Measurements from ENCODE around the gene ADH6.
"Not testable (repeated sequence)": the region's sequence is repeated elsewhere in the genome, so short reads cannot be mapped to it uniquely, and the experiment has no call there.

ADH6 gene

DNA sequence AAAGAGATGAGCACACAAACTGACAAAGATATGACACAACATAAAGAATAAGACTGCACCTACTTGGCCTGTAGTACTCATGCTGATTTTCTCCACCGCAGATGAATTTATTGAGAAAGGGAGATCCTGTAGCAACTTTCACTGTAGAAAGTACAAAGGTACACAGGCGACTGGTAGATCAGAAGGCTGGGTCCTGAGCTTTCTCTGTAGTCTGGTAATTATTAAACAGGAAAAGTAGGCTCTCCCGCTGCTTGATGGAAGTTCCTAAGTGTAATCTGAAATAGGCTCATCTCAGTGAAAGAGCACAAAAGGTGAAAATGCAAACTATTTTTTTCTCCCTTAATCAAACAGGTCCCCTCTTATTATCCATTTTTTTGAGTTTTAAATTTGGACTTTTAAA, at the start of gene ADH6:
Gene ADH6, minus strand, starts transcription at position 175 of the 400 bp plus-strand sequence. Its CDS starts 94 bp downstream, at position 81.
- no peak for DNase-seq (ENCODE audit: low read depth in 3 of 3)

DNA sequence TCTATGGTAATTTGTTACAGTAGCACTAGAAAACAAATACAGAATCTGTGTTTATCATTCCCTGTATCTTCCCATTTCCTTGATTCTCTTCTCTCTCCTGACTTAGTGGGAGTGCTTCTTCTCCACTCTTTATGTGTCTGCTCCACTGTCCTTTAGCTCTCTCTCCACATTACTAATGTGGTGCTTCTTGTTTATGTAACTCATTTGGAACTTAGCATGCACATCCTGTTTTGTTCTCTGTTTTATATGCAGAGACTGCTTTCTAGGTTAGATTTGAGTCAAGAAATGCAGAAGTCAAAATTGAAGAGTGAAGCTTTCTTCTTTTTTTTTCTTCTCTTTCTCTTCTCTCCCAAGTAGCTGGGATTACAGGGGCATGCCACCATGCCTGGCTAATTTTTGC, 45.9 kb upstream of the ADH6 start:
- DNase-seq (ENCODE audit: low read depth in 3 of 3), result no peak

DNA sequence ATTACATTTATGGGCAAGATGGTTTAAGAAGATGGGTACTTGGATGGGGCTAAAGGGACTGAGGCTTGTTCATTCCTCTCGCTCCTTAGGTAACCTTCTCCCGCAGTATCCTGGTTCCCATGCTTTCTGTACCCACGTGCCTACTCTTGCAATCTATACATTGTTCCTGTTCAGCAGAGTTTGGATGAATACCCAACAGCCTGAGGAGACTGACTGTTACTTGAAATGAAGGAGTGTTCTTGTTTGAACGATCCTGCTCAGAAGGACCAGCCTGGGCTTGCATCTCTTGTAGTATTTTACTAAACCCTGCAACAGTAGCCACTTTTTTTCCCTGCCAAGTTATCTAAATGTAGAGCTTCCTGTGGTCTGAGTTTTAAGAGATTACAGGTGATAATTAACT, 33.7 kb upstream of the ADH6 start:
- DNase-seq (ENCODE audit: low read depth in 3 of 3), result no peak

DNA sequence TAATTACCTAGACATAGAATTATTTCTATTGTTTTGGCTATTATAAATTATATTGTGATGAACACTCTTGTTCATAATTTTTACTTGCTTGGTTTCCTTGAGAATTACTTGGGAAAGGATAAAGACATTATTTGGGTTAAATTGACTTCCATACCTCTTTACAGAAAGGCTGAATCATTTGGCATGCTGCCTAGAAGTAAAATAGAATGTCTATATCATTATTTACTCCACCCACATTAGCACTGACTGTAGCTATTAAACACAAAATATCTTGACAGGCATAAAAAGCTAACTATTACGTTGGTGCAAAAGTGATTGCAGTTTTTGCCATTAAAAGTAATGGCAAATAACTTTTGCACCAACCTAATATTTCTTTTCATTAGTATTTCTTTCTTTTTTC, 29.7 kb upstream of the ADH6 start:
- DNase-seq (ENCODE audit: low read depth in 3 of 3), result no peak

DNA sequence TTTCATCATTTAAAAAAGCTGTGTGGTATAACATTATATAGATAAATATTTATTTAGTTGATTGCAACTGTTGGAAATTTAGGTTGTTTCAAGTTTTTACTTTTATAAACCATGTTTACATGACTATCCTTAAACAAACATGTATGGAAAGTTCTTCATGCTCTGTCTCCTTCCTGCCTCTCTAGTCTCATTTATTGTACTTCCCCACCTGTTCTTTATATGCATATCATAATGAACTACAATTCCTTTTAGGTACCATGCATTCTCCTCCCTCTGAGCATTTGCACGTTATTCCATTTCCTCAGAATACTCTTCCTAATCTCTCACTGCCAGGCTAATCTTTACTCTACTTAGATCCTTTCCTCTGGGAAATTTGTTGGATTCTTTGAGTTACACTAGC, 16.9 kb upstream of the ADH6 start:
- no peak for DNase-seq (ENCODE audit: low read depth in 3 of 3)

DNA sequence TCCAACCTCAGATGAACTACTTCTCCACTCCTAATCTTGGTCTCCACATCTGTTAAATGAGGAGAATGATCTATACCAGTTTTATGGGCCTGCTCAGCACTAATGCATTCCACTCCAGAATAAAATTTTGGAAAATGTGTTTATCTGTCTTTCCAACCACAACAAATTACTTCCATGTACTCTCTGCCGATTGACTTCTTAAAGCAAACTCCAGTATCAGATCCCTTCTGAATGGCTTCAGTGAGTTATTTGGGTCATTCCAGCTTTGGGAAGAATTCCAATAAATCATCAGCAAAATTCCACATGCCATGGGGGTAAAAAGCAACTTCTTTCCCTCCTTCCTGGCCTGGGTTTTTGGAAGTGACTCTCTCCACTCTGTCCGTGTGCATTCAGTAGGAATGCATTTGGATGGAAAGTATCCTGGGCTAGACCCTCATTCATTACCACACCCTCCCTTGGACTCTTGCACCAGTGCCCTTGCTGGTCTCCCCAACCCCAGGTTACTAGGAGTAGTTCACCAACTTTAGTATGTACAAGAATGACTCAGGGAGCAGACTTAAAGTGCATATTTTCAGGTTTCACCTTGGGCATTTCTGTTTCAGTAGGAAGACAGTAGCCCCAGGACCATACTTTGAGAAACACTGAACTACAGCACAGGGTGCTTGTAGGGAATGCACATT, 15.4 kb upstream of the ADH6 start:
- no peak for DNase-seq (ENCODE audit: low read depth in 3 of 3)

DNA sequence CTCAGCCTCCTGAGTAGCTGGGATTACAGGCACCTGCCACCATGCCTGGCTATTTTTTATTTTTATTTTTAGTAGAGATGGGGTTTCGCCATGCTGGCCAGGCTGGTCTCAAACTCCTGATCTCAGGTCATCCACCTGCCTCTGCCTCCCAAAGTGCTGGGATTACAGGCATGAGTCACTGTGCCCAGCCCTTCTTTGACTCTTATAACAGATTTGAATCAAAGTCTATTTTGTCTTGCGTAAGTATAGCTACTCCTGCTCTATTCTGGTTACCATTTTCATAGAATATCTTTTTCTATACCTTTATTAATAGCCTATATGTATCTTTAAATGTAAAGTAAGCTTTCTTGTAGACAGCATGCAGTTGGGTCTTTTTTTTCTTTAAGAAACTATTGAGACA, 14.4 kb upstream of the ADH6 start:
- DNase-seq (ENCODE audit: low read depth in 3 of 3), result not testable (repeated sequence)

DNA sequence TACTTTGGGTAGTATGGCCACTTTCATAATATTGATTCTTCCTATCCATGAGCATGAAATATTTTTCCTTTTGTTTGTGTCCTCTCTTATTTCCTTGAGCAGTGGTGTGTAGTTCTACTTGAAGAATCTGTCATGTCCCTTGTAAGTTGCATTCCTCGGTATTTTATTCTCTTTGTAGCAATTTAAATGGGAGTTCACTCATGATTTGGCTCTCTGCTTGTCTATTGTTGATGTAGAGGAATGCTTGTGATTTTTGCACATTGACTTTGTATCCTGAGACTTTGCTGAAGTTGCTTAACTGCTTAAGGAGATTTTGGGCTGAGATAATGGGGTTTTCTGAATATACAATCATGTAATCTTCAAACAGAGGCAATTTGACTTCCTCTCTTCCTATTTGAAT, 9.7 kb upstream of the ADH6 start:
- DNase-seq (ENCODE audit: low read depth in 3 of 3), result not testable (repeated sequence)

DNA sequence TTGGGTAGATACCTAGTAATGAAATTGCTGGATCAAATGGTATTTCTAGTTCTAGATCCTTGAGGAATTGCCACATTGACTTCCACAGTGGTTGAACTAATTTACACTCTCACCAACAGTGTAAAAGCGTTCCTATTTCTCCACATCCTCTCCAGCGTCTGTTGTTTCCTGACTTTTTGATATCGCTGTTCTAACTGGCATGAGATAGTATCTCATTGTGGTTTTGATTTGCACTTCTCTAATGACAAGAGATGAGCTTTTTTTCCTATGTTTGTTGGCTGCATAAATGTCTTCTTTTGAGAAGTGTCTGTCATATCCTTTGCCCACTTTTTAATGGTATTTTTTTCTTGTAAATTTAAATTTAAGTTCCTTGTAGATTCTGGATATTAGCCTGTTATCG, 8.6 kb upstream of the ADH6 start:
- not testable (repeated sequence) for DNase-seq (ENCODE audit: low read depth in 3 of 3)

DNA sequence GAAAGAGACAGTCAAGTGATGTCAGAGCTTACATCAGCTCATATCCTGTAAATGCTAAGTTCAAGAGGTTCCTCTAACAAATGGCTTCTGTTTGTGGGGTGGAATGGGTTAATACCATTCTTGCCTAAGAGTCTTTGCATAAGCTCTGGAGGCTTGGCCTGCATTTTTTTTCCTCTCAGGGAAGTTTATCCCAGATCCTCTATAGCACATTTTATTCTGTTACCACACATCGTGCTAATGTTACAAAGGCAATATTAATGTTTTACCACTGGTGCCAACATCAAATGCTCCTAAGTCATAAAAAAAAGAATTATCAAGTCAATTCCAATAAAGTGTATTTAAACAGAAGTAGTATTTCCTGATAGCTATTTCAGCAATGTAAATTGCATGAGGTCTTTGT, 2.9 kb upstream of the ADH6 start:
- DNase-seq (ENCODE audit: low read depth in 3 of 3), result no peak

DNA sequence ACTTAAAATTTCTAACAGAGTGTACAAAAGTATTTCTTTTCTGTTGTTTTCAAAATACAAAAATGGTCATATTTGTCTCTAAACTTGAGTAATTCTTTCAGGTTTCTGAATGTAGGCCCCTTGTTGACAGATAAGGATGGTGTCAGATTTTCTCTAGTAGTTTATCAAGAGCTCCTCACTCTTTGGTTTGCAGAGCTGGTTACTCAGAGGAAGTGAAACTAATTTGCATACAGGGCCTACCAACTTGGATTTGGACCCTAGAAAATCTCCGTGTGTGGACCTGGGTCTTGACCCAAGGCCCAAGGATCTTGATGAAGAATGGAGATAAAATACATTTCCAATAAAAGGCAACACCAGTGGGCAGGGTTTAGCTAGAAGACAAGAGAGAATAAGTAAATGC, 433 bp upstream of the ADH6 start:
- DNase-seq (ENCODE audit: low read depth in 3 of 3), result no peak

DNA sequence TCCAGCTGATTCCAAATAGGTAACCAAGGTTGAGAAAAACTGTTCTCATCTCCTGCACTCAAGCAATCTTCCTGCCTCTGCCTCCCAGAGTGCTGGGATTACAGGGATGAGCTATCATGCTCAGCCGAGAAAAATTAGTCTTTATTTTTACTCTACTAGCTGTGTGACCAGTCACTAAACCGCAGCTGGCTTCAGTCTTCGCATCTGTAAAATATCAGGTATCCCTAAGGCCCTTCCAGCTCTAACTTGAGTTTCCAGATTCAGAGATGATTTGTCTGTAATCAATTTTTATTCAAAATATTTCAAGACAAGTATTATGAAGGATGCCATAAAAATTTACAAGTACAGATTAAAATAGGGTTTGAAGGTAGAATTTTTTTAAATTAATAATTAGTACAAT, 3.5 kb downstream of the ADH6 start:
- no peak for DNase-seq (ENCODE audit: low read depth in 3 of 3)

DNA sequence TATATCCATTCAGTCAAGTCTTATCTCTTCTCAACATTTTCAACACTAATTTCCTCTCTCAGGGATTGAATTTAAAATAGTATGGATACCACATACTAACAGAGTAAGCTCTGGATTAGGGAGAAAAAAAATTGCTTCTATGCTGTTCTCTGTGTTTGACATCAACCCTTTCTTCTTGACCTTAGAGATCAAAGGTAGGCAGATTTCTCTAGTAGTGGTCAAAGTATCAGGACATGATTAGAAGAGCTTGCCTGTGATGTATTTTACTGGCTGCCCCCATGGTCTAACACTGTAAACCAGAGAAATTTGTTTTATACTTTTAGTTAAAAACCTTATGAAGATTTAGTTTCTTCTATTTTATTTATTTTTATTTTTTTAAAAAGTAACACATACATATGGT, 8.3 kb downstream of the ADH6 start:
- no peak for DNase-seq (ENCODE audit: low read depth in 3 of 3)

DNA sequence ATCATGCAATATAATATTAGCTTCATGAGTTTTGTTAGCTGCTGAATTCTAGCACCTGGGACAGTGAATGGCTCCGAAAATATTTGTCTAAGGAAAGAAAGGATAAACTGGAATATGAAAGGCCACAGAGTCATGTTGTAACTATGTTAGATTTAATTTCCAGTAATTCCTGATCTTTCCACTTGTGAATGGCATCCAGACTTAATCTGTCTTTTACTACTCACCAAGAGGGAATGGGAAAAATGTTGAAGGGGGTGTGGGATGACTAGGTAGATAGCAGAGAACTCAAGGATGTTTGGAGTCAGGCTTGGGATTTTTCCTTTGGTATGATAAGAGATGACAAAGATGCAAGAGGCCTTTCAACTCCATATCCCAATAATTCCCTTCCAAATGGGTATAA, 9.4 kb downstream of the ADH6 start:
- DNase-seq (ENCODE audit: low read depth in 3 of 3), result no peak

DNA sequence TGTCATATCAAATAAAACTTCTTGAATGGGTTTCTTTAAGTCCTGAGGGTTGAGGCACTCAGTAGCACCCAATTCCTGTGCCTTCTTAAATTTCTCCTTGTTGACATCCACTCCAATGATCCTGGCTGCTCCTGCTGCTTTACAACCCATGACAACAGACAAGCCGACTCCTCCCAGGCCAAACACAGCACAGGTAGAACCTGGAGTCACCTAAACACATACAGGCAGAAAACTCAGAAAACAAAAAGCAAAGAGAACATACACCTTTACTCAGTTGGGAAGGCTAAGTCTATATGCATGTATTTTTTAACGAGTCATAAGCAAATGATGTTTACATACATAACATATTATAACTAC, 10.3 kb downstream of the ADH6 start:
- DNase-seq (ENCODE audit: low read depth in 3 of 3), result no peak

DNA sequence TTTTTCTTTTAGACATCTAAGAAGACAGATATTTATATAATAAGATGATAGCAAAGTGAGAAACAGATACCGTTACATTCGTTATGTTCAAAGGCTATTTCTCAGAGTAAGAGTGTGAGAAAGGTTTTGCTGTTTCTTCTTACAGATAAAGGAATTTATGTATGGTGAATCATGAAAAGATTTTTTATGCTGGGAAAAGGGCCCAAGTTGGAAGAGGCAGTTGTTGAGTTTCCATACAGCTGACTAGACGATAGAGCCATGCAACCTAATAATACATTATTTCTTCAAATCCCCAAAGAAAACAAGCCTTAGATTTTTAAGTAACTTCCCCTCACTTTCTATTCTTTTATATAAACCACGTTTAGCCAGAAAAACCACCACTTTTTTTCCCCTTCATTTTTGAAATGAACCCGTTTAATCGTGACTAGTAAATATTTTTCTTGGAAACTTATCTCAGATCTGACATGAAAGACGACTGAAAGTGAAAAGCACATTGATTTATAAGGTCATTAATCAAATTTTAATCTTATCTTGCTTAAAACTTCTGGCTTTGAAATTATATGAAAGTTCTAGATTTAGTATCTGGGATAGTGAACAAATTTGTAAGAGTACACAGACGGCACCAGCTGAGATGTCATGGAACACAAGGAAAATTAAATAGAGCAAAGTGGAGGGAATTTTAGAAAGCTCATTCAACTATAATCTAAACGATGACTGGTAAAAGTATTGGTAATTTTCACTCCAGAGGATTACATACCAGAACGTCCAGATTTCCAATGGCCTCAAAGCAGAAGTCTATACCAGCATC, 10.9 kb downstream of the ADH6 start:
- no peak for DNase-seq (ENCODE audit: low read depth in 3 of 3)

DNA sequence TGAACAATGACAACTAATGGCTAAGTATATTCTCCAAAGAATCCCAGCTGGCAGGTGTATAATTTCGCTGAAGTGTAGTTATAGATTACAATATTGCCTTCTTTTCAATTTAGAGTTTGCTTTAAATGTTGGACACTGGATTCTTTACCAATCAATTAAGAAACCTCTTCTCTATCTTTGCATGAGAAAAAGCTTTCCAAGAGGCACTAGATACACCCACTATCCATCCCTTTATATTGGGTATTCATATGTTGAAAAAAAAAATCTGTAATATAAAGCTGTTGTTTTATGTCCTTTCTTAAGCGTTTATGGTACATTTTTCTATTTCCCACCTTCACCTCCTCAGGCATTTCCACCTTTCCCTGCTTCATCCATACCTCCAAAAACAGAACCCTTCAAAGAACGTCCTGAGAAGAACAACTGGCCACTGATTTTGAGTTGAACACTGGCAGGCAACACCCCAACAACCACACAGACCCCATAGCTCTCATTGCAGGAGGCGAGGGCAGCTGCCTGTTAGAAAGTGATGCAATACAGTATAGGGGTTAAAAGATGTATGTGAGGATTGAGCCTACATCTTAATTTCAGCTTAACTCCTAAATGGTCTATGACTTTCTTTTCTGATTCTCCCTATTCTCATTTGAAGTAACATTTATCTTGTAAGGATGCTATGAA, 11.8 kb downstream of the ADH6 start:
- DNase-seq (ENCODE audit: low read depth in 3 of 3), result no peak

DNA sequence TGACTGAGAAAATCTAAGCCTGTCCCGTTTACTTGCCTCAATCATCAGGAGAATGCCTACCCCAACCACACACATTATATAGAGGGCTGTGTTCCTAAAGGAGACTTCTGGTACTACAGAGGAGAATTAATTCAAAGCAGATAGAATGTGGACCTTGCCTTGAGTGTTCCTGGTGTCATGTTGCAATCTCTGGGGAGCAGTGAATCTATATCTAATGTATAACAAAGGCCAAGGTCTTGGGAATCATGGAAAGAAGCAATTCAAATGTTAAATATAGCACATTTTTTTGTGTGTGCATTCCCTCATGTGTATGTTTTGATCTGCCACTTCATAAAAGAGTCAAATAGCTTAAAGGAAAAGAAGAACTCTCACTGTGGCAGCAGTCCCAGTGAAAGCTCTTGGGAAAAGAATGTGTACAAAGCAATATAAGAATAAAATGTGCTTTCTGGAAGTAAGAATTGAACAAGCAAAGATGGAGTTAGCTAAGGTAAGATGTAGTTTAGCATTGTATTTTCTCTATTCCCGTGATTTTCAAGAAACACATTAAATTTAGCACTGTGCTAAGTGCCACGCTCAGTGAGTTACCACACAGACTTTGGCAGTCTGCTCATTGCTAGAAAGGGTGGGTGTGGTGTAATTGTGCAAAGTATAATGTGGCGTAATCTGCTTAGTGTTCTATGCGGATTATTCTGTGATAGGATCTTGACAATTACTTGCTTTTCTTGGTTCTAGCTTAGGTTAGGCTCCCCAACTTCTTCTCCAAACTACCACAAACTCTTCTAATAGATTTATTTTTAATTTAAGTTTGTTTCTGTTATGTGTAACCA, 13.7 kb downstream of the ADH6 start:
- no peak for DNase-seq (ENCODE audit: low read depth in 3 of 3)

DNA sequence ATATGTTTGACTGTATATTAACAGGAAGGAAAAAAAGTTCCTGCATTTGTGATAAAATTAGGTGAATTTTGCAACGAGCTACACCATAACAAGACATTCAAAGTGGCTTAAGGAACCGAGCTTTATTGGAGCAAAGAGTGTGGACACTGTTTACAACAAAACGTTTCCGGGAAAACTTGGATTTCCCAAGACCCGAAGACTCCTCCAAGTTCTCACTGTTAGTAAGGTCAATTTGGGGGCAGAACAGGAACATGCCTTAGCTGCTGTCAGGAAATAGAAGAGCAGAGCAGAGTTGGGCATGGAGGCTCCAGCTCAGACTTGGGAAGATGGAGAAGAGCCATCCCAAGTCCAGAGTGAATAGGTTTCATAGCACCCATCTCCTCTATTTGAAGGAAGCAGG, 16.5 kb downstream of the ADH6 start:
- DNase-seq (ENCODE audit: low read depth in 3 of 3), result no peak

DNA sequence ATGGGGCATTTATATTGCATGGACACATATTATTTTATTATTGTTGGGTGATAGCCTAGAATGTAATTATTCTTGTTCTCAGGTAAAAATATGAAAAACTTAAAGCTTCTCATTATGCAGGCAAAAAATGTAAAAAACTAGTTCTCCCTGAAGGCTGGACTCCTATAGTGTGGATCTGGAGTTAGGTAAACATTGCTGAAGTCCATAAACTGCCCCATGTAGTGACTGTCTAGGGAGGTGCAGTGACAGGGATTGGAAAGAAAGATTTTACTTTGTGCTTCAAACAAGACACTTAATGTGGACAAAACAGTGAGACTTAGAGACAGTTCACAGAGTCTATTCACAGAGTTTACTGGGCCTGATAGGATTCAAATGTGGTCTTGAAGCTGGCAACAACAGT, 17.0 kb downstream of the ADH6 start:
- no peak for DNase-seq (ENCODE audit: low read depth in 3 of 3)

DNA sequence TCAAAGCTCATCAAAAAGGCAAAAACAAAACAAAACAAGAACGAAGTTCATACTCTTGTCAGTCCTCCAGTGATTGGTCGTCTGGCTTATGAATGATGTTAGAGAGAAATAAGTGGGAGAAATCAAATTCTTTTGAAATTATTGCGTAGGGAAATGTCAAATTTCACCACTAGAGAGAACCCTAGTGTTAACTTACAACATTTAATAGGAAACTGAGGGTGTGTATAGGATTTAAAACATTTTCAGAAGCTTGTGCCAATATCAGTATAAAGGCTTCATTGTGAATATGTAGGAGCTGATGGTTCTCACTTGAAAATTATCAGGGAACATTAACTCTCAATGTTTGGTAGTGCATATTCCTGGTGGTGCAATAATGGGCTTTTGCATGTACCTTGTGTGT, 17.4 kb downstream of the ADH6 start:
- no peak for DNase-seq (ENCODE audit: low read depth in 3 of 3)

DNA sequence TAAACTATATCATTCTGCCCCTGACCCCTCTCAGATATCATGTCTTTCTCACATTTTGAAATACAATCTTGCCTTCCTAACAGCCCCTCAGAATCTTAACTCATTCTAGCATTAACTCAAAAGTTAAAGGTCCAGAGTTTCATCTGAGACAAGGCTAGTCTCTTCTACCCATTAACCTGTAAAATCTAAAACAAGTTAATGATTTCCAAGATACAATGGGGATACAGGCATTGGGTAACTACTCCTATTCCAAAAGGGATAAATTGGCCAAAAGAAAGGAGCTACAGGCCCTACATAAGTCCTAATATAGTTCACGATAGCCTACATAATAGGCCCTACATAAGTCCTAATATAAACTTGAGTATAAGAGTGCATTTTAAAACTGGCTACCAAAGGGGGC, 18.9 kb downstream of the ADH6 start:
- no peak for DNase-seq (ENCODE audit: low read depth in 3 of 3)
